CD4-positive, alpha-beta T cell treated with Interleukin-4 for 1 hour (primary cell): Measurements from ENCODE around the gene LYZL1.
"Not testable (repeated sequence)": the region's sequence is repeated elsewhere in the genome, so short reads cannot be mapped to it uniquely, and the experiment has no call there.

Experiments used
- DNase-seq, 2 donors: peaks; one replicate each; pipeline ENCODE4 v3.0.0-alpha.2; 2020 to 2022

Gene LYZL1

DNA sequence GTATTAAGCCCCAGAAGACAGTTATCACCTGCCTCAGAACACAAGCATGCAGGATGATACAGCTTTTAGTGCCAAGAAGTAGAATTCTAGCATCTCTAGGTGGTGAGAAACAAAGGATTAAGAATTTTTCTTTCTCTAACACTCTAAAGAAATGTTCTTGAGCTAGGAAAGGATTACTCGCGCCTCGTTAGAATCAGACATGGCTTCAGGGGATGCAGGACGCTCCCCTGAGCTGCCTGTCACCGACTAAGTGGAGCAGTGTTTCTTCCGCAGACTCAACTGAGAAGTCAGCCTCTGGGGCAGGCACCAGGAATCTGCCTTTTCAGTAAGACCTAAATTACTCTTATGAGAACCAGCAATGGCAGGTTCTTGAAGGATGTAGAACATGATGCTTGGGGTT lies at the start of gene LYZL1:
Gene LYZL1, plus strand, starts transcription at position 165 of the 400 bp plus-strand sequence. CDS start 2,798 bp downstream, outside the sequence.
- not testable (repeated sequence) for DNase-seq

DNA sequence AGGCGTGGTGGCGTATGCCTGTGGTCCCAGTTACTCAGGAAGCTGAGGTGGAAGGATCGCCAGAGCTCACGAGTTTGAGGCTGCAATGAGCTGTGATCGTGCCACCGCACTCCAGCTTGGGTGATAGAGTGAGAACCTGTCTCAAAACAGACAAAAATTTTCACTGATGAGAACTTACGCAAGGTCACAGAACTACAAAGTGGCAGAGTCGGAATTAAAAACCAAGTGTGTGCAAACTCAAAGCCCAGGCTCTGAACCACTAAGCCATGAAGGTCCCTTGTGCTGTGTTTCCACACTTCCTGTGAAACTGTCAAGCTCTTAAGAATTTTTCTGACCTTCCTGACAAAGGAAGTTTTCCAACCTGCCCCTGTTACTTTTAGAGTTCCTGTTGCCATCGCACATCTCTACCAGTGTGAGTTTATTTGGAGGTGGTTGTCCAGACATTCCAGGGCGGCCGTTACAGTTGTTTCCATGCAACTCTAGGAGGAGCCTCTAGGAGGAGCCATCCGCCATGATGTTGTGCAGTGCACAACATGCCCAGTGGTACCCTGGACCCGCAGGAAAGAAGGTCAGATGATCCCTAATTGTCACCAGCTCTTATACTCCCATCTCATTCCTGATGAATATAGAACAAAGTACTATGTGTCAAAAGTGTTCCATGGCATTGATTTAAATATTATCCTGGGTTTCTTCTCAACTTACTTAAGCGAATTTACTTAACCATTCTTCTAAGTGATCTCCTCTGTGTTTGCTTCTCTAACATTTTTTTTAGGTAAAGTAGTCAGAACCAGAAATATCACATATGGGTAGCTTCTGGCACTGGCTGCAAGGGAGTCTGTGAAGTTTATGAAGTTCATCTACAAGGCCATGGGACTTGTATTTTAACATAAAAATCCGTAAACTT lies 49.0 kb upstream of the LYZL1 start:
- DNase-seq = no peak

GRCh38 chr10:29240986-29241660 lies 47.7 kb upstream of the LYZL1 start:
- DNase-seq = no peak

- DNase-seq = no peak
These were observed 46.9 kb upstream of the LYZL1 start for GRCh38 chr10:29241925-29242324.

GRCh38 chr10:29243066-29243465 lies 45.8 kb upstream of the LYZL1 start:
- DNase-seq = no peak

DNA sequence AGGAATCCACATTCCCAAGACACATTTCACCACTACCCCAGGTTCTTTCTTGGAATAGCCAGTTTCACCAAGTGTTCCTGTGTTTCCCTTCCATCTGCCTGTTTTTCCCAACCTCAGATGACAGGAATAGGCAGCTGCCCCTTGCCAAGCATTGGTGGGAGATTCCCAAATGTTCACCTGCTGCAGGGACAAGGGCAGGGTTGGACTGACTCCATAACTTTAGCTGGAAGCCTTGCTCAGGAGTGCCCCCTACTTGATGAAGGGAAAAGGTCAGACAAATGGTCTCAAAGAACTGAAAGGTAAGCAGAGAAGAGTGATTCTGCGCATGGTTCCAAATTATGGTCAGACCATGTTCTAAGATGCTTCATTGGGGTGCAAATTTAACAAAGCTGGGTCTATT lies 45.1 kb upstream of the LYZL1 start:
- no peak for DNase-seq

DNA sequence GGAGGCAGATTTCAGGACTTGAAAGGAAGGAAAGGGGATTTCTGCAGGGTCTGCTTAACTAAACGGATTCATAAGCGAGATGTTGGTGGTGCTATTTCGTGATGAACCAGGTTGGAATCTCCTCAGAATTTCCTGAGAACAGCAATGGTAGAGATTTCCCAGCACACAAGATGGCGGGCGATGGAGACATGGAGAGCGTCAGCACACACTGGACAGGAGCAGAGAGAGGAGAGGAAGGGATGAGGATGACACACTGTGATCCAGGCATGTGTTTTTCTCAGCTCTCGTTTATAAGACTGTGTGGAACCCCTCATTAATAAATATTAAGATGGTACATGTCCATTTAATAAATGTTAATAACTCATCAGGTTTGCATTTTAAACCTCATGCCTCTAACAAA lies 43.9 kb upstream of the LYZL1 start:
- DNase-seq = no peak

DNA sequence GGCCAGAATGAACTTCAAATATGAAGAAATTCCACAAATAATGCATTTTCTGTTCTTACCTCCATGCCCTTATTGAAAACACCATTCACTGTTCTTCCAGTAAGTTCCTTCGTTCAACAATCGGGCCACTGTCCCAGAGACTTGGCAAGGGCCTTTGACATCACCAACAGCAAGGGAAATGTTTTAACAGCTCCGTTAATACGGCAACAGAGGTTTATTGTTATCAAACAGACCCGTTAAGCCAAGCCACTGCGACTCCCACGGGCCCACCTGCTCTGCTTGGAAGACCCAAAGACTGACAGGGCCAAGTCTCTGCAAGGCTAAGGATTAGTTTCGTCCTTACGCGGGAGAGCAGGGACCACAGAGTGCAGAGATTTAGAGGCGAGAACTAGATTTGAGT lies 43.4 kb upstream of the LYZL1 start:
- no peak for DNase-seq

DNA sequence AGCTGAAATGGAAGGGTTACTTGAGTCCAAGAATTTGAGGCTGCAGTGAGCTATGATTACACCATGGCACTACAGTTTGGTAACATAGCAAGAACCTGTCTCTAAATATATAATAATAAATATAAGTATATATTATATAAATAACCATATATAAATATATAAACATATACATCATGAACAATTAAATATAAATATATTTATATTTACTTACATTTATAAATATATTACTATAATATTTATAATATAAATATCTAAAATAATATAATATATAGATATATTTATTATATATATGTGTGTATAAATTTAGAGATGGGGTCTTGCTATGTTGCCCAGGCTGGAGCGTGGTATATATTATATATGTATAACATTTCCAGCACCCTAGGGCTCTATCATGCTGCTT lies 42.4 kb upstream of the LYZL1 start:
- DNase-seq = no peak

DNA sequence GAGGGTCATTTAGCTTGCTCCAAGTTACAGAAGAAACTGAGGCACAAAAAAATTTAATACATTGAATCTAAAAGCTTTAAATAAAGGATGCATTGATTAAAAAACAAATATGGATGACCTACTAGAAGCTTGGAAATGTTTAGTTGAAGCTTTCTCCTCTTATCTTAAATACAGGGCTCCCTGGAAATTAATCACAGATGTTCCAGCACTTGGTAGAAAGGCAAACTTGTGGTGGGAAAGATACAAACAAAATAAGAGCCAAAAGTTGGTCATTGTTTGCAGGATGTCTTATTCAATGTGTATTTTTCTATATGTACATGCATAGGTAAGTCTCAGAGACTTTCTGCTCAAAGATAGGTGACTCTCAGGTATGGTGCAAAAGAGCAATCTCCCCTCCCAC lies 40.7 kb upstream of the LYZL1 start:
- DNase-seq = no peak

DNA sequence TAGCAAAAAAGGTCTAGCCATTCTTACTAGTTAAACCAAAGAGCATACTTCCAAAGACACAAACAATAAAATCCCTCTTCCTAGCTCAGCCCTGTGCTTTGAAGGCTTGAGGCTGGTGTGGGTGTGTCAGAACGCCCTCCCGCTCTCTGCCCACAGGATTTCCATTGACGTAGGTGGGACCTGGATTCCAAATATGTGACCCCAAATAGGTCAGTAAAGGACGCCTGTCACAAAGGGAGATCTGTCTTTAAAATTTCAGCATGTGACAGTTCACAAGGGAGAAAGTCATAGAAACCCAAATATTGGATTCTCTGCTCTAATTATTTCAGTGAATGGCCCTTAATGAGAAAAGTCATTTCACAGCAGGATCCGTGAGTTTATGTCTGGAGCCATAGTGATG lies 39.9 kb upstream of the LYZL1 start:
- no peak for DNase-seq

- no peak for DNase-seq
These were observed 38.8 kb upstream of the LYZL1 start for GRCh38 chr10:29250066-29250465.

DNA sequence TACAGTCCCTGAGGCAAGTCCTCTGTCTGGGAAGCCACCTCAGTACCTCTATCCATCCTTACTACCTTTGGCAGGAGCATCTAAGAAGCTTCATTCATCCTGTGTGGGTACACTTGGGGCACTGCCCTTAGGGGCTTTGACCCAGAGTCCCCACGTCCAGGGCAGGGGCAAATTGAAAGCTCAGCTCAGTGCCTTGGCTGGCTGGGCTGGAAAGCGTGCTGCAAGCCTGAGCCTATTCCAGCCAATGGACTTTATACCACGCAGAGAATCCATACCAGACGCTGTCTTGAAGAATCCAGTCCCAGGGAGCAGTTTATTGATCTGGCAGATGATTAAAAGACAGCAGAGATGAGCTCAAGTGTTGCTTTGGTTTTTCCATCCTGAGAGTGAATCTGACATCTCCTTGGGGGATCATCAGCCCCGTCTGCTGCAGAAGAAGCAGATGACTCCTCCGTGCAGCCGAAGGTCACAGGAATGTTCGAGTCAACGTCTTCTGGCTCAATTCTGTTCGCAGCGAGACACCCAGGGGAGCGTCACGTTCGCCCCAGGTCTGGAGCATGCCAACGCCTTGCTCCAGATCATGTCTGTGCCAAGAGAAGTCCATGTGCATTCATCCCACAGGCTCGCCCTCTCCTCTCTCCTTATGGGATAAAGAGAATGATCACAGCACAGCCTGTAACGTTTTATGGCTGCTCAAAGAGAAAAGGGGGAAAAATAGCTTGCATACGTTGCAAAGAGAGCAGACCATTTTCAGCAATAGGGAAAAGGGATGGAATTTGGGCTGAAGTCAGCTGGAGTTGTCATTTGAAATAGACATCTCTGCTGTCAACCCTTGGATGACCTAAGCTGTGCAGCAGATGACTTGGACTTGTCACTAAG lies 35.8 kb upstream of the LYZL1 start:
- DNase-seq = no peak

GRCh38 chr10:29253690-29254029 lies 35.2 kb upstream of the LYZL1 start:
- no peak for DNase-seq

DNA sequence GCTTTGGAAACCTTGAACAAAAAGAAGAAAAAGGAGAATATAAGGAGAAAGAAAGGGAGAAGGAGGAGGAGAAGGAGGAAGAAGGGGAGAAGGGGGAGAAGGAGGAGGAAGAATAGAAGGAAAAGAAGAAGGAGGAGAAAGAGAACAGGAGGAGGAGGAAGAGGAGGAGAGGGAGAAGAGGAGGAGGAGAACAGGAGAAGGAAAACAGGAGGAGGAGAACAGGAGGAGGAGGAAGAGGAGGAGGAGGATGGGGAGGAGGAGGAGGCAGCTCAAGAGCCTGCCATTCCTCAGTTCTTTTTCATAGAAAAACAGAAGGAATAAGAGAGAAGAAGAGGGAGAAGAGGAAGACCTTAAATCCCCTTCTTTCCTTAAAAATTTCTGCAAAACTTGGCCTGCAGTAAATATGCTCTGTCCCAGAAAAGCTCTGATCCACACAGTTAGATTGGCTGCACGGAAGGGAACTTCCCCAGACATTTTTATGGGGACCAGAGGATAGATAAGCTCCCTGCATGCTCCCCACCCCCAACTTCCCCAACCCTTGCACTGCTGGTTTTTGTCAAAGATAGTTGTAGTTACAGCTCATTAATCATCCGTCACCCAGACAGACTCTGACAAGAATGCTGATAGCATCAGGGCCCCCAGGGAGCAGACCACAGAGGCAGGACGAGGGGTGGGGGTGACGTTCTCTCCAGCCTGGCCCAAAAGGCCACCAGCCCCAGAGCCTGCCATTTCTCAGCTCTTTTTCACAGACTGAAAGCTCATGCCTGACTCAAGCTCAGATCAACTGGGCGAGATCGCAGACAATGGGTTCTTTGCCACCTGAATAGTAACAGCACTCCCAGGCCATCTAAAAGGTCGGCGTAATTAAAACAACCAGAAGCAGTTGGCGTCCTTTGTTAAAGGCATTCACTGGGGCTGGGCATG lies 34.5 kb upstream of the LYZL1 start:
- DNase-seq = no peak

- DNase-seq = no peak
These were observed 33.8 kb upstream of the LYZL1 start for GRCh38 chr10:29255104-29255503.

DNA sequence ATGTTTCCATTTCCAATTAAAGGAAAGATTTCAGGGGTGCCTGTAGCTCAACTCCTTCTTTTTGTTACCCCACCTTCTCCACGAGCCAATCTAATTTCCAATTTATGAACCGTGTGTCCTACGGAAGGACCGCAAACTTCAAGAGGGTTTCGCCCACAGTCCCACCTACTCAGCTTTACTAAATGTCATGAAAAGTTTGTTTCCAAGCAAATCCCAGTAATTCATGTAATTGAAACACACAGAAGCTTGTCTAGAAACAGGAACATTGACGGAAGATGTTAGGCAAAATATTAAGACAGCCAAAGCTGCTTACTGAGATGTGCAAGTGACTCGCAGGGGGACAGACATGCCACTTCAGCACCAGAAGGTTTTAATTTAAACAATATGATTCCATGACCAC lies 32.9 kb upstream of the LYZL1 start:
- DNase-seq = no peak

GRCh38 chr10:29256586-29256985 lies 32.3 kb upstream of the LYZL1 start:
- DNase-seq = no peak

DNA sequence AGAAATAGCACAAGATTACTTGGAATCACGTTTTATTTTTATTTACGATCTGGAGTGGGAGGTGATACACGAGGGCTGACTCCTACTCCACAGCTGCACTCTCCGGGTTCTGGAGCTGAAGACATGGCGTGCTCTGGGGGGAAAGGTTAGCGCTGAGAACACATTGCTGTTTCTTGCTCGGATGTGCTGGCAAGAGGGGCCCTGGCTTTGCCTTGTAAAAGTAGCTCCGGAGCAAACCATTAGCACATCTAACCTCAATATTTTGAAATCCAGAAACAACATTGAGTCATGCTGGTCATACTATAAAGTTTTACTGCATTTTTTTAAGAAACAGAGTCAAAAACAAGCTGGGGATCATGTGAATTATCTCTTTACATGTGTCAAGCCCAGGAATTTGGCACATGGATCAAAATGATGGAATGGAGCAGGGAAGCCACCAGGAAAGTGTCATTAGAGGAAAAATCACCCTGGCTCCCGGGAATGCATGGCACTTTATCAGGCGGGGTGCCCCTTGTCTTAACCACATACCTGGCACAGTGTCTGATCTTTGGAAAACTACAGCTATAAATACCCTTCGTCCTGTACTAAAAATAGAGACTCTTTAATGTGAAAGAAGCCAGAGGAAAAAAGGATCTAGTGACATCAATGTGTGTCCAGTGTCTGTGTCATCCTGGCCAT lies 31.6 kb upstream of the LYZL1 start:
- DNase-seq = no peak

DNA sequence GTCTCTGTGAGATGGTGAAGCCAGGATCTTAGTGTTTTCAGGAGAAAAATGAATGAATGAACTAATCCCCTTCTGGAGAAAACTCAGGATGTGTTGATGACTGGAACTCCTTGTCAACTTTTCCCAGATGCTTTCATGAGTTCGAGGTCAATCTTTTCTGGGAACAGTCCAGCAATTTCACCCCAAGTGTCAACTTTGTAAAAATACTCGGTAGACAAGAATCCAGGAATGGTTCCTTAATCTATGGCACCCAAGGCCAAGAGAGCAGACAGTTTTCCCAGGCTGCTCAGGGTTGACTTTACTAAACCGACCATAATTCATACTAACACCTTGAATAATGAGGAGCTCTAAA lies 31.1 kb upstream of the LYZL1 start:
- DNase-seq = no peak

DNA sequence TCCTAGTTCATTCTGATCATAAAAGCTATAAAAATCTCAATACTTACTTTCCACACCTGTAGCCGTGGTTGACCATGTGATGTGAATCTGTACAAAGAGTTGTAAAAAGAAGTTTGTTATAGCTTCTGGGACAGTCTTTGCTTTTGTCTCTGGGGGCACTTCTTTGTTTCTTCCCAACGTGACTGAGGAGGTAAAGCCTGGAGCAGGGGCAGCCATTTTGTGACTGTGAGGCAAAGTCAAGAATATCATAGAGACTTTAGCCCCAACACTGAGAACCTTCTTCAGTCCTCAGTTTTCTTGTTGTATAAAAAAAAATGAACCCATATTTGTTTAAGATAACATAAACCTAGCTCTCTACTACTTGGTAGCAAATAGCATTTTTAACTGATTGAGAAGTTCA lies 29.4 kb upstream of the LYZL1 start:
- no peak for DNase-seq

DNA sequence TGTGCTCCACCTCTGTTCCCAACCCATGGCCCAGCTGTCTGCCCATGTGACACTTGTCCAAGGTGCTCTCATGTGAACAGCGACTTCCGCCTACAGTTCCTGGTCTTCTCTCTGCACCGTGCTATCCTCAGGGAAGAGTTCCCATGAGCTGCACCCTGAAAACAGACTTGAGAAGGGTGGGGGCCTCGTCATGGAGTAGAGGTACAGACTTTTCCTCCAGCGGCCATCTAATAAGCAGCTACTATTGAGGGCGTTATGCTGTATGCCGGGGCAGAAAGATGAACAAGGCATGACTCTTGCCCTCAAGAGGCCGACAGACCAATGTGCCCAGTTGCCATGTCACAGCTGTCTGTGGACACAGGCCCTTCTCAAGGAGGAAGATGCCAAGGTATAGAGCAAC lies 25.4 kb upstream of the LYZL1 start:
- no peak for DNase-seq
